HG03354 (cell line): Measurements from ENCODE around the gene HSPD1.
A peak's percentile ranks its signal among the peaks of the same experiment; 100 is the strongest.
"Not testable (repeated sequence)": the region's sequence is repeated elsewhere in the genome, so short reads cannot be mapped to it uniquely, and the experiment has no call there.

Experiments used
- ATAC-seq: cut with Tn5 transposase; IDR thresholded peaks from one replicate; pipeline ENCODE4 v1.9.1; 2021; ENCODE audit warnings: mild to moderate bottlenecking; ENCODE audit not compliant: unreplicated experiment, poor library complexity, severe bottlenecking

Gene HSPD1

GRCh38 chr2:197498235-197498936, 1.3 kb downstream of the HSPD1 start:
- no peak for ATAC-seq

DNA sequence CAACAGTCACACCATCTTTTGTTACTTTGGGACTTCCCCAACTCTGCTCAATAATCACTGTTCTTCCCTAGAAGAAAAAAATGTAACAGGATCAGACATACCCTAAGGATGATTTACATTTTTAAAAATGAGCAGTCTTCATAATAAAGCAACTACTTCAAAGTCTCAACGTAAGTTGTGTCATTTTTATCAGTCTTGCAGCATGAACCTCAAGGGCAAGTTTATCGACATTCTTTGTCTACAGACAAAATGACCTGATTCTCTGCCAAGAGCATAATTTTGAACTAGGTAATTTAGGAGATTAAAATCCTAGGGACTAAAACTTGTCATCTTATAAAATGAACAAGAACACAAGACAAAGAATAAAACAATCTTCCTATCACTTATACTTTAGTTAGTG, 2.3 kb downstream of the HSPD1 start:
- no peak for ATAC-seq

DNA sequence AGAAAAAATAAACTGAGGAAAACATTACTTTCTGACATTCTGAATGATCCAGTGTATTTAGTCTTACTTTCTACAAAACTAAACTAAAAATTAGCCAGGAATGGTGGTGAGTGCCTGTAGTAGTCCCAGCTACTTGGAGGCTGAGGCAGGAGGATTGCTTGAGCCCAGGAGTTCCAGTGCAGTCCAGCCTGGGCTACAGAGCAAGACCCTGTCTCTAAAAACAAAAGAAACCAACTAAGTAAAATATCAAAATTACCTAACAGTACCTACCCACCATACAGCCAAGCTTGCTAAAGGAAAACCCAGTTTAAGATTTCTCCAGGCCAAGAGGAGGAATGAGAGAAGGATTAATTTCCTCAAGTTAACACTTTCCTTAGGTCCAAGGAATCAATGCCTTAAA, 2.9 kb downstream of the HSPD1 start:
- no peak for ATAC-seq

DNA sequence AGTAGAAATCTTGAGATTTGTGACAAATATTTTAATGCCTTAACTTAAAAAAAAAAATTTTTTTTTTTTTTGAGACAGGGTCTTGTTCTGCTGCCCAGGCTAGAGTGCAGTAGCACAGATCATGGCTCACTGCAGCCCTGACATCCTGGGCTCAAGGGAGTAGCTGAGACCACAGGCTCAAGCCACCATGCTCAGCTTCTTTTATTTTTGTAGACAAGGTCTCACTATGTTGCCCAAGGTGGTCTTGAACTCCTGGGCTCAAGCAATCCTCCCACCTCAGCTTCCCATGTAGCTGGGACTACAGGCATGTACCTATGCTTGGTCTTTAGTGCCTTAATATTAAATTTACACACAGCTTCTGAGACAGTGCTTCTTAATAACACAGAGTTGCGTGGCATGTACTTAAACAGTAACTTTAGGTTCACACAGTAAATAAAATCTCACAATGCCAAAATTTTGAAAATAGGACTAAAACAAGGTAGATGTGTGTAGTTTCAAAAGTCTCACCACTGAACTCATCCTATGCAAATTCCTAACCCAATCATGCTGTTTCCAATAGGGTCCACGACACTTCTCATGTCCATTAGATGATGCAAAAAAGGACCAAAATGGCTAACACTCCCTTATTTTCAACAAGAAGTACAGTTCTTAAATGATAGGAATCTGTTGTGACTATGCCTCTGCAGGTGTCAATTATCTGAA, 4.1 kb downstream of the HSPD1 start:
- no peak for ATAC-seq

DNA sequence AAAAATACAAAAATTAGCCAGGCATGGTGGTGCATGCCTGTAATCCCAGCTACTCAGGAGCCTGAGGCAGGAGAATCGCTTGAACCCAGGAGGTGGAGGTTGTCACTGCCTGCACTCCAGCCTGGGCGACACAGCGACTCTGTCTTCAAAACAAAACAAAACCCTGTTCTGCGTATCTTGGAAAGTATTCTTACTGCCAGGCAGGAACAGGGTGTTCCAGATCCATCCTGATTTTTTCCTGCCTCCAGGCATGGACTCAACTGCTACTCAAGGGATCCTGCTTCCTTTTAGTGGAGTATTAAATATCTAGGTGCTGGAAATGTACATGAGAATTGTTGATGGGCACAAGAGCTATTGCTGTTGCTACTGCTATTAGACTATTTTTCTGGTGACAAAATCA, 12.3 kb downstream of the HSPD1 start:
- no peak for ATAC-seq

GRCh38 chr2:197486175-197486574, 13.5 kb downstream of the HSPD1 start:
- no peak for ATAC-seq

- not testable (repeated sequence) for ATAC-seq
Measured at GRCh38 chr2:197484248-197484647, 15.4 kb downstream of the HSPD1 start.

- no peak for ATAC-seq
Measured at GRCh38 chr2:197480165-197481036, 19.2 kb downstream of the HSPD1 start.

DNA sequence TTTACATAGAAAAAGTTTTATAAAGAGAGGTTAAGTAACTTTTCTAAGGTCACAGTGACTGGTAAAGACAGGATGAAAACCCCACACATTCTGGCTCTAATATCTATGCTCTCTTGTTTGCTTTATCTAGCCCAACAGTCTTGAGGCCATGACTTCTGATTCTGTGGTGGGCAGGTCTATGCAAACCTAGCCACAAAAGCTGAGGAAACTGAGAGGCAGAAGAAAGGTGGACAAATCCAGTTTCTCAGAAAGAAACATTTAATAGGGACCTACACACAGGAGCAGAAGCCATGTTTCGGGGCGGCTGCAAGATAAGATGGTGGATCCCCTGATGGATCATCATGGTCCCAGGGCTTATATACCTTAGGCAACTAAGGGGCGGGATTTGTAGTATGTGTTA, 21.8 kb downstream of the HSPD1 start:
- ATAC-seq, result no peak

GRCh38 chr2:197472166-197472565, 27.5 kb downstream of the HSPD1 start:
- no peak for ATAC-seq

DNA sequence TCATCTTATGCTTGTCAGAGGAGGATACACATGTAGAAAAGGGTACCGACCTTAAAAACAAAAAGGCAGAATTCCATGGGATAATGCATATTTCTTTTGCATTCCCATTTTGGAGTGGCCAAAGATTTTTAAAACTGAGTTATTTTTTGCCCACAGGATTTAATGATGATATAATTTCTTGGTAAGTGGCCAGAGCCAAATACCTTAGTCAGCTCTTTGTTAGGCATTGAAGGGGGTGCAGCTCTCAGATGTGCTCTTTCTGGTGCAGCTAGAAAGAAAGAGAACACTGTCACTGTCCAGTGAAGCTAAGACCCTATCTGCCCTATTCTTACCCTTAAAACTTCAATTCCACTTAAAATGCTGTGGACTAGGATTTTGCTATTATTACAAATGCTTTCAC, 35.5 kb downstream of the HSPD1 start:
- no peak for ATAC-seq

DNA sequence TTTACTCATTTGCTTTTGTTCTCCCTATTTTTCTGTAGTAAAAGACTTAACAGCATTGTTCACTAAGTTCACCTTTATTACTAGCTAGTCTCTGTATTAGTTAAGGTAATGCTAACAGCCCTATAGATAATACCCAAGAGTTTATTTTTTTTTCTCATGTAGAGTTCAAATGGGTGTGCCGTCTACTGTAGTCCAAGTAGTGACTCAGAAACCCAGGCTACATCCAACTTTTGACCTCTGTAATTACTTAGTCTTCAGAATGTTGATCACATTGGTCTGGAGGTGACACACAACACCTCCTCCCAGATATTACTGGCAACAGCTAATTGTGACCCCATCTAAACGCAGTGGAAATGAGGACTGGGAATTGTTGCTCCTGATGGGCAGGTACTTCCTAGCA, 38.6 kb downstream of the HSPD1 start:
- ATAC-seq, result no peak

GRCh38 chr2:197460649-197461048, 39.0 kb downstream of the HSPD1 start:
- no peak for ATAC-seq

DNA sequence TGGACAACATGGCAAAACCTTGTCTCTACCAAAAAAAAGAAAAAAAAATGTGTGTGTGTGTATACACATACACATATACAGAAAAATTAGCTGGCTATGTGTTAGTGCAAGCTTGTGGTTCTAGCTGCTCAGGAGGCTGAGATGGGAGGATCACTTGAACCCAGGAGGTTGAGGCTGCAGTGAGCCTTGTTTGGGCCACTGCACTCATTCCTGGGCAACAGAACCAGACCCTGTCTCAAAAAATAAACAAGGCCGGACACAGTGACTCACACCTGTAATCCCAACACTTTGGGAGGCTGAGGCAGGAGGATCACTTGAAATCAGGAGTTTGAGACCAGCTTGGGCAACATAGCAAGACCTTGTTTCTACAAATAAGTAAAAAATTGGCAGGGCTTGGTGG, 44.2 kb downstream of the HSPD1 start:
- no peak for ATAC-seq

DNA sequence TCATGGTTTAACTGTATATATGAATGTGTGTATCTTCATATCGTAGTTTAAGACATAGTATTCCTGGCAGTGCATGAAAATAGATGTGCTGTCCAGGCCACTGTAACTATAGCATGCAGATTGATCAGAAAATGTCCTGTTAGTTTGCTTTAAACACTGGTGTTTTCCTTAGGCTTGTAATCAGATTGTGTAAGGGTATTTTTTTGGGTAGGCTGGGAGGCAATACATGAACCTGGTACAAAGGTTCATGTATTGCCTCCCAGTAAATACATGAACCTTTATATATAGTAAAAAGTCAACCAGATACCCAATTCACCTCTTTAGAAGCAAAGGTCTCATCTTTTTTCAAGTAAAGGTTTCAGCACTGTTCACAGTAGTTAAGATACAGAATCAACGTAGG, 44.7 kb downstream of the HSPD1 start:
- ATAC-seq, result no peak

DNA sequence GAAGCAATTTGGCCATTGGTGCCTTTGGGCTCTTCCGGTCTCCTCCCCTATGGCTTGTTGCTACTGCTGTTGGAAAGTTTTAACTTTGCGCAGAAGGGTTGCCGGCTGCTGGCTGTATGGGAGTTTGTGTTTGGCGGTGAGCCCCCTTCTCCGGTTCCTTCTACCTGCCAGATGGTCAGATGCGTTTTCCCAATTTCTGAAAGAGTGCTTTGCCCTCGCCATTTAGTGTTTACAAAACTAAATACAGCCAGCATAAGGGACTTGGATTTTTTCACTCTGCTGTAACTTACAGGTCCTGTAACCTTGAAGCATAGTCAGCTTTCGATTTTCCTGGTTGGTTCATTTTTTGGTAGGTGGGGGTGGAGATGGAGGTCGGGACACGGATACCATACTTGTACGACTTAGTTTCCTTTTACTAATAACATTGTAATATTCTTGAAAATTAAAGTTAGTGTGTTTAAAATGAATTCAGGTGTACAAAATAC, 45.7 kb downstream of the HSPD1 start:
- peak; percentile 41 for ATAC-seq

- peak; percentile 93 for ATAC-seq
Measured at GRCh38 chr2:197453123-197453913, 46.3 kb downstream of the HSPD1 start, which contains the start of gene COQ10B. COQ10B (plus strand) TSS chr2:197453552; CDS start chr2:197453561, 9 bp downstream.

- ATAC-seq, result no peak
Measured at GRCh38 chr2:197452754-197453122, 46.9 kb downstream of the HSPD1 start.

GRCh38 chr2:197450935-197451358, 48.7 kb downstream of the HSPD1 start:
- not testable (repeated sequence) for ATAC-seq

GRCh38 chr2:197450465-197450864, 49.2 kb downstream of the HSPD1 start:
- ATAC-seq, result no peak
